ENCODE data around the gene SRXN1.

GRCh38 chr20:664576-664975 is 11.6 kb upstream of the SRXN1 start:
- TF ChIP-seq POLR2A (IDR thresholded peaks at IDR 0.05) (no peak), CTCF (IDR thresholded peaks at IDR 0.05) (no peak)

Measured in thyroid gland (tissue), 4 donors.